Uterus (tissue), 4 donors: ENCODE results near the gene PTPRD. TPM values are rescaled to one million over a fixed set of nuclear protein-coding genes. Genes with fewer than 3 reads are reported as not detected.

Source experiments
- DNase-seq, 2 donors: peaks; one replicate each; pipeline ENCODE4 v3.0.0-alpha.2; 2019 to 2020
- H3K27ac ChIP-seq, 2 donors: fragments of 200-600 bp; sonication (generic); 1 replicate in 1 of 2; 2 replicates in 1 of 2; pipeline ENCODE4 v1.5.1; 2016 to 2018
- H3K27me3 ChIP-seq, 2 donors: fragments of 200-600 bp; sonication (generic); one replicate each; pipeline ENCODE4 v1.5.1; 2018 to 2019; ENCODE audit warnings: control low read depth in 1 of 2
- H3K36me3 ChIP-seq, 2 donors: fragments of 200-600 bp; sonication (generic); one replicate each; pipeline ENCODE4 v1.5.1; 2019; ENCODE audit warnings: control low read depth in 1 of 2
- H3K4me1 ChIP-seq, 2 donors: fragments of 200-600 bp; sonication (generic); one replicate each; pipeline ENCODE4 v1.5.1; 2018 to 2019; ENCODE audit warnings: control low read depth in 1 of 2
- H3K4me3 ChIP-seq, 2 donors: fragments of 200-600 bp; sonication (generic); 1 replicate in 1 of 2; 2 replicates in 1 of 2; pipeline ENCODE4 v1.5.1; 2018 to 2019; ENCODE audit warnings: mild to moderate bottlenecking in 1 of 2
- H3K9me3 ChIP-seq, 2 donors: fragments of 200-600 bp; sonication (generic); one replicate each; pipeline ENCODE4 v1.5.1; 2019; ENCODE audit warnings: control low read depth in 1 of 2
- CTCF ChIP-seq, 4 experiments: fragments of 200-600 bp in 2 of 4; fragments of 450-650 bp in 2 of 4; sonication (generic) in 2 of 4; IDR thresholded peaks; one replicate each; pipeline ENCODE4 v1.5.1; 2016 to 2019; ENCODE audit warnings: antibody characterized with exemption in 4 of 4, mild to moderate bottlenecking in 2 of 4, moderate library complexity in 1 of 4
- POLR2A ChIP-seq, 2 donors: fragments of 450-650 bp; IDR thresholded peaks; one replicate each; pipeline ENCODE4 v1.6.1; 2016; ENCODE audit warnings: antibody characterized with exemption in 2 of 2, mild to moderate bottlenecking in 1 of 2, moderate library complexity in 1 of 2
- intact Hi-C: fragments of 100-400 bp; cut with DNase I; formaldehyde crosslinking; loops from one replicate; pipeline ENCODE4 v1.15.1; 2023; ENCODE audit warnings: low total_unique reads
- total RNA-seq, 4 donors: library from RNA; depleted of rRNA in 3 of 4; stranded (reverse); fragments of >200 nt in 3 of 4; gene quantifications; one replicate each; pipeline versions ENCODE4 v1.1.0 to v1.2.4, GENCODE V29; 2014 to 2023
- donor health status: DM: yes; HTN: yes; CAD: no.

PTPRD gene
- total RNA-seq, 4 donors from 2014 or later = 1.2 to 136 (median 26.4) TPM

DNA sequence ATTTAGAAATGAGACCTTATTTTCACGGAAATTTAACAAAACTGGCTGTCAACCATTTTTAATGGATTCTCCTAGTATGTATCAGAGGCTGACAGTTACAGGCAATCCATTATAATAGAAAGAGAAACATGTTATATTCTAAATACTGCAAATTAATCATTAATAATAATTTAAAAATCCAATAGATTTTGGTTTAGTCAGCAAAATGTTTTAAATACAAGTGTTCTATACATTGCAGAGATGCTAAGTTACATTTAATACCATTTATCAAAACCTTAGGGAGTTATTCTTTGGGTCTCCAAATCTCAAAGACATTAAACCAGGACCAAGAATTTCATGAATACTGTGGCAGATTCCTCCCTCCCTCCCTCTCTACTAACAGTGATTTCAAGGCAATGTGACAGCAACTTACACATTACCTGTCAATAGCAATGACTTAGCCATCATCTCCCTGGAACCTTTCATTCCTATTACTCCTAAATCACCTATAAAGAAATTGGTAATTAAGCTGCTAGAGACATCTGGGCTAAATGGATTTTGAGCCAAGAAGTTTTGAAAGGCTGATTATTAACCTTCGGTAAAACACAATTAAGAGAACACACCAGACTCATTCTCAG, 2044.7 kb downstream of the PTPRD start:
- Histone ChIP-seq H3K4me3 (no peak overlapping the region), H3K27me3 (no peaks in the 10 kb centered on the region), H3K4me1 (no peaks in the 10 kb centered on the region), H3K27ac (no peak overlapping the region), H3K36me3 (no peaks in the 10 kb centered on the region), H3K9me3 (no peaks in the 10 kb centered on the region)
- DNase-seq = no peak
- intact Hi-C loops = no loop called here
- TF ChIP-seq POLR2A (IDR thresholded peaks at IDR 0.05) = no peak
- TF ChIP-seq CTCF (IDR thresholded peaks at IDR 0.05) = no peak

DNA sequence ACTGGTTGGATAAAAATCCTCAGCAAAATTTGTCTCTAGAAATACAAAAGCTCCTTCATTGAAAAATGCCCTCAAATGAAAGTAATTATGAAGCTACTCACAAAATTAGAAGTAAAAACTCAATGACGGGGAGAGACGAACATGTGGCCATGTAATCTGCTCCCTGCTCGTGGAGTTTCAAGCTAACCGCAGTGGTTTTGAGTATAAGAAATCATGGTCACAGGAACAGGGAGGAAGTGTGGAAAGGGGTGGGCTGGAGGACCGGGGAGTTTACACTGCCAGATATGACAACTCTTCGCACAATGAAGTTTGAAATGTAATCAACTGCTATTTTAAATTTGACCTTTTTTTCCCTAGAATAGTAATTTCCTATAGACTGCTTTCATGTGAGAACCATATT, 2047.8 kb downstream of the PTPRD start:
- Histone ChIP-seq H3K4me3 (no peak overlapping the region), H3K27me3 (no peaks in the 10 kb centered on the region), H3K27ac (no peak overlapping the region), H3K36me3 (no peaks in the 10 kb centered on the region), H3K4me1 (no peaks in the 10 kb centered on the region), H3K9me3 (no peaks in the 10 kb centered on the region)
- DNase-seq = no peak
- intact Hi-C loops = no loop called here
- TF ChIP-seq CTCF (IDR thresholded peaks at IDR 0.05) (no peak), POLR2A (IDR thresholded peaks at IDR 0.05) (no peak)

DNA sequence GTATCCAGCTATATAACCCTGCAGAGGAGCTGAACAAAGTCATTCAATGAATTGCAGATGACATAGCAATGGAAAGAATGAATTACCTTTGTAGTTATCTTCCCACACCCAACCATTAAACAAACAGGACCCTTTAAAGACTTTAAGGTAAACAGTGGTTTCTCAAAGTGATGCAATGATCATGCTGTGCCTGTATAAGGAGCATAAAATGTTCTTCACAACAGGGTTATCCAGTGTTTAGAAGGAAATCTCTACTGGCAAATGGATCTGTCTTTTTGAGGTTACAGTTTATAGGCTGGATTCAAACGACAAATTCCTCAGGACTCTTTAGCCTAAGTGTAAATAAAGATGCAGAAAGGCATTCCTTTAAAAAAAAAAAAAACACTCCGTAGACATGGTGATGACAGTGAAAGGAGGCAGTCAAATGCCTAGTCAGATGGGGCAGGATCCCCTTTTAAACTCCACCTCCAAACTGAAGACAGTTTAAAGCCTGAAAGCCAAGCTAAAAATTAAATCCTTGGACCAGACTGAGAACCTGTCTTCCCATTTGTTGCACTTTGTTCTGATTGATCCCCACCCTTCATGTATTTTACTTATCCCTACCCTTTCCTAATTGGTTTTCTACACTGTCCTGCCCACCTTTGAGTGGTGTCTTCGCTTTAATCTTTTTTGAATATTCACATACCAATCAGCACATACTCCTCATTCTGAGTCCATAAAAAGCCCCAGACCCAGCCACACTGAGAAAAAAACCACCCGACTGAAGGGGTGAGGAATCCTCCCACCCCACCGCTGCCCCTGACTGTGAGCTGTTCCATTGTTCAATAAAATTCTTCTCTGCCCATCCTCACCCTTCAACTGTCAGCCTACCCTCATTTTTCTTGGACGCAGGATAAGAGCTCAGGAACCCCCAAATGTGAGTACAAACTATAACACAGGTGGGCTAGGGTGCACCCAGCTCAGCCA, 2052.0 kb downstream of the PTPRD start:
- TF ChIP-seq POLR2A (IDR thresholded peaks at IDR 0.05) (no peak), CTCF (IDR thresholded peaks at IDR 0.05) (no peak)
- intact Hi-C loops = no loop called here

DNA sequence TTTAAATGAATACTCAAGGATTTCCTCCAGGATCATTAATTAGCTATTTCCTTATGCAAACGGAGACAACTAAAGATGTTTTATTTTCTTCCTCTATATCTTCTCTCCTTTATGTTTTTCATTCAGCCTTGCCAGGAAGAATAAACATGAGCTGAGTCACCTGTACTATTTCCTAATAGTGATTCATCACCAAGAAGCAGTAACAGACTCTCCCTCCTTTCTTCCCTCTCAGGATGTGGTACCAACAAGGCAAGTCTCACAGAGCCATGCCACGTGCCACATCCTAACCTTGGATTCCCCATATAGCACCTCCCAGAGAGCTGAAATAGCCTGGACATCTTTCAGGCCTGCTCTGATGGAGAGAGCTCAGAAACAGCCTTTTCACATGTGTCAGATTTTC, 2054.6 kb downstream of the PTPRD start:
- Histone ChIP-seq H3K4me3 (no peak overlapping the region), H3K36me3 (no peaks in the 10 kb centered on the region), H3K9me3 (no peaks in the 10 kb centered on the region), H3K27me3 (no peaks in the 10 kb centered on the region), H3K4me1 (no peaks in the 10 kb centered on the region), H3K27ac (no peak overlapping the region)
- intact Hi-C loops = no loop called here
- DNase-seq = no peak
- no peak for TF ChIP-seq POLR2A (IDR thresholded peaks at IDR 0.05)
- TF ChIP-seq CTCF (IDR thresholded peaks at IDR 0.05) = no peak

More for the DNA sequence above, 2052.0 kb downstream of the PTPRD start:
- DNase-seq = no peak
- no peak overlapping the region for H3K4me3 ChIP-seq
- H3K27me3 ChIP-seq = no peaks in the 10 kb centered on the region
- H3K27ac ChIP-seq = no peak overlapping the region
- no peaks in the 10 kb centered on the region for H3K36me3 ChIP-seq
- H3K9me3 ChIP-seq = no peaks in the 10 kb centered on the region
- H3K4me1 ChIP-seq = no peaks in the 10 kb centered on the region
